ENCODE measurements around the gene PHYKPL. TPM values are rescaled to one million over a fixed set of nuclear protein-coding genes. Genes with fewer than 3 reads are reported as not detected.

Gene PHYKPL
- total and polyA plus RNA-seq, 2 donors (not counting 3 experiments of a cell fraction or from before 2014, with no cell fraction given), result 71.7 to 81.7 TPM

- Histone ChIP-seq H3K9ac (replicated peaks; ENCODE audit: extremely low read depth, insufficient read depth, low read length) (no peak overlapping the region), H3K9me1 (replicated peaks; ENCODE audit: control insufficient read depth, extremely low read depth, insufficient read depth, low read length) (no peaks in the 10 kb centered on the region), H3K4me3 (replicated peaks in 1 of 3; ENCODE audit: insufficient read depth in 1 of 3, low read depth in 1 of 3, low read length in 3 of 3) (no peak overlapping the region), H3K79me2 (ENCODE audit: control insufficient read depth, insufficient read depth, low read length) (no peaks in the 10 kb centered on the region), H3K4me1 (ENCODE audit: control insufficient read depth, extremely low read depth, insufficient read depth, low read length) (no peaks in the 10 kb centered on the region), H3K4me2 (ENCODE audit: insufficient read depth, low read length) (no peak overlapping the region), H3K36me3 (ENCODE audit: control insufficient read depth in 2 of 2, extremely low read depth in 1 of 2, insufficient read depth in 2 of 2, low read length in 2 of 2) (peaks cover 21 to 43% of the 10 kb centered on the region in 2 experiments), H4K20me1 (replicated peaks; ENCODE audit: control insufficient read depth, extremely low read depth, insufficient read depth, low read length) (no peaks in the 10 kb centered on the region), H3K27me3 (ENCODE audit: control insufficient read depth in 2 of 2, insufficient read depth in 2 of 2, low read length in 2 of 2) (no peaks in the 10 kb centered on the region), H2AFZ (ENCODE audit: low read depth, low read length) (no peak overlapping the region), H3K9me3 (replicated peaks; ENCODE audit: control insufficient read depth, insufficient read depth, low read length) (no peaks in the 10 kb centered on the region), H3K27ac (ENCODE audit: insufficient read depth, low read depth, low read length) (no peak overlapping the region)
- BruUV-seq (replicated peaks), result no TSS peak
- dilution Hi-C loops (cut with MboI; ENCODE audit: extremely low pct_ligation_motif_present, low sequenced_read_pairs), result no loop called here
- ChIA-PET POLR2A (interaction anchor here (1.6 kb wide), 1 partner anchor 13 kb away, joined by 6 read pairs; the partner anchor contains the start of gene HNRNPAB), CTCF (interaction anchor here (1.7 kb wide), 1 partner anchor 18 kb away, joined by 6 read pairs; no protein-coding TSS in a partner anchor)
- intact Hi-C loops (cut with micrococcal nuclease), result no loop called here
- DNase-seq (ENCODE audit: low read depth, low spot score) (no peak), FAIRE-seq (no peak)
- TF ChIP-seq CTCF (IDR thresholded peaks at IDR 0.05; ENCODE audit: extremely low read depth in 1 of 2, insufficient read depth in 1 of 2, low read depth in 1 of 2, low read length in 2 of 2), result no peak
These were observed 15.8 kb downstream of the PHYKPL start for GRCh38 chr5:178216779-178217178.

GRCh38 chr5:178216088-178216534 lies 16.5 kb downstream of the PHYKPL start:
- dilution Hi-C loops (cut with MboI; ENCODE audit: extremely low pct_ligation_motif_present, low sequenced_read_pairs) (no loop called here), intact Hi-C loops (cut with micrococcal nuclease) (no loop called here)
- Histone ChIP-seq H3K27ac (ENCODE audit: insufficient read depth, low read depth, low read length) (no peak overlapping the region), H3K9me1 (replicated peaks; ENCODE audit: control insufficient read depth, extremely low read depth, insufficient read depth, low read length) (no peaks in the 10 kb centered on the region), H3K4me1 (ENCODE audit: control insufficient read depth, extremely low read depth, insufficient read depth, low read length) (no peaks in the 10 kb centered on the region), H3K27me3 (ENCODE audit: control insufficient read depth in 2 of 2, insufficient read depth in 2 of 2, low read length in 2 of 2) (no peaks in the 10 kb centered on the region), H3K79me2 (ENCODE audit: control insufficient read depth, insufficient read depth, low read length) (no peaks in the 10 kb centered on the region), H2AFZ (ENCODE audit: low read depth, low read length) (no peak overlapping the region), H4K20me1 (replicated peaks; ENCODE audit: control insufficient read depth, extremely low read depth, insufficient read depth, low read length) (no peaks in the 10 kb centered on the region), H3K9me3 (replicated peaks; ENCODE audit: control insufficient read depth, insufficient read depth, low read length) (no peaks in the 10 kb centered on the region), H3K4me3 (replicated peaks in 1 of 3; ENCODE audit: insufficient read depth in 1 of 3, low read depth in 1 of 3, low read length in 3 of 3) (no peak overlapping the region), H3K4me2 (ENCODE audit: insufficient read depth, low read length) (no peak overlapping the region), H3K36me3 (ENCODE audit: control insufficient read depth in 2 of 2, extremely low read depth in 1 of 2, insufficient read depth in 2 of 2, low read length in 2 of 2) (peaks cover 21 to 47% of the 10 kb centered on the region in 2 experiments), H3K9ac (replicated peaks; ENCODE audit: extremely low read depth, insufficient read depth, low read length) (no peak overlapping the region)
- POLR2A ChIA-PET, result interaction anchor here (1.6 kb wide), 1 partner anchor 12 kb away, joined by 6 read pairs; the partner anchor contains the start of gene HNRNPAB
- FAIRE-seq, result no peak
- no peak for DNase-seq (ENCODE audit: low read depth, low spot score)
- BruUV-seq (replicated peaks), result no TSS peak
- no peak for TF ChIP-seq MAX (IDR thresholded peaks at IDR 0.05; ENCODE audit: insufficient read depth, insufficient read length)
- TF ChIP-seq GATA2 (IDR thresholded peaks at IDR 0.05; ENCODE audit: insufficient read depth, insufficient read length, low read depth, low read length), result no peak
- no peak for TF ChIP-seq CTCF (IDR thresholded peaks at IDR 0.05; ENCODE audit: extremely low read depth in 1 of 2, insufficient read depth in 1 of 2, low read depth in 1 of 2, low read length in 2 of 2)
- CTCF ChIA-PET, result interaction anchor here (1.7 kb wide), 1 partner anchor 19 kb away, joined by 6 read pairs; no protein-coding TSS in a partner anchor
